Gastroesophageal sphincter (tissue), 3 donors: ENCODE data around the gene CTSF.
"Not testable (repeated sequence)": the region's sequence is repeated elsewhere in the genome, so short reads cannot be mapped to it uniquely, and the experiment has no call there.

ENCODE experiments used
- CTCF ChIP-seq, 4 experiments: fragments of 200-600 bp in 2 of 4; fragments of 450-650 bp in 2 of 4; sonication (generic) in 1 of 4; IDR thresholded peaks; one replicate each; pipeline ENCODE4 v1.5.1; 2017 to 2019; ENCODE audit warnings: antibody characterized with exemption in 4 of 4, mild to moderate bottlenecking in 2 of 4, moderate library complexity in 2 of 4
- POLR2AphosphoS5 ChIP-seq: sonication (generic); formaldehyde crosslinking; IDR thresholded peaks from one replicate; pipeline ENCODE4 v1.6.1; 2017; ENCODE audit warnings: antibody characterized with exemption

GRCh38 chr11:66589315-66589714 is 20.9 kb upstream of the CTSF start:
- not testable (repeated sequence) for TF ChIP-seq CTCF (IDR thresholded peaks at IDR 0.05); POLR2AphosphoS5
